DMS 273 (cell line): ENCODE measurements around the gene PBX3.

Experiments
- DNase-seq: peaks from one replicate; lab custom pipeline; 2025; ENCODE audit not compliant: unreplicated experiment; lab: John Stamatoyannopoulos, UW

The PBX3 gene

GRCh38 chr9:125902831-125903512, 155.8 kb downstream of the PBX3 start:
- no peak for DNase-seq

- no peak for DNase-seq
These were observed 157.1 kb downstream of the PBX3 start for GRCh38 chr9:125904155-125904851.

DNA sequence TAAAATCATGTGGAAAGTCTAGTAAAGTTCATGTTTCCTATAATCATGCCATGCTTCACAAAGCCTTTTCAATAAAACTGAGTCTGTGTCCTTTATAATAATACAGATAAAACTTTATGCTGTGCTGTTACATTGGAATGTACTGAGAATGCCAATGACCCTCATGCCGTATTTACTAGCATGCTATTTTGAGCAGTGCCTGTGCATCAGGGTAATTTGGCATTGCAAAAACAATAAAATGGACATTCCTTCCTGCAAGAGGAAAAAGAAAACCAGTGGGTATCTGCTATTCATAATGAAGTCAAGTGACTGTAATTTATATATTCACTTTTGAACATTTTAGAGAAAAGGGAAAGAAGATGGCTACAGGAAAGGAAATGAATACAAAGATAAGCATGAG, 159.0 kb downstream of the PBX3 start:
- DNase-seq = no peak

- no peak for DNase-seq
These were observed 159.7 kb downstream of the PBX3 start for GRCh38 chr9:125906893-125907292.

GRCh38 chr9:125908136-125908535, 161.0 kb downstream of the PBX3 start:
- no peak for DNase-seq

GRCh38 chr9:125908966-125909365, 161.8 kb downstream of the PBX3 start:
- no peak for DNase-seq

- no peak for DNase-seq
These were observed 162.3 kb downstream of the PBX3 start for GRCh38 chr9:125909459-125909858.

GRCh38 chr9:125910286-125910685, 163.1 kb downstream of the PBX3 start:
- DNase-seq = no peak

- DNase-seq = peak; percentile 16
These were observed 164.9 kb downstream of the PBX3 start for GRCh38 chr9:125911861-125912644.

DNA sequence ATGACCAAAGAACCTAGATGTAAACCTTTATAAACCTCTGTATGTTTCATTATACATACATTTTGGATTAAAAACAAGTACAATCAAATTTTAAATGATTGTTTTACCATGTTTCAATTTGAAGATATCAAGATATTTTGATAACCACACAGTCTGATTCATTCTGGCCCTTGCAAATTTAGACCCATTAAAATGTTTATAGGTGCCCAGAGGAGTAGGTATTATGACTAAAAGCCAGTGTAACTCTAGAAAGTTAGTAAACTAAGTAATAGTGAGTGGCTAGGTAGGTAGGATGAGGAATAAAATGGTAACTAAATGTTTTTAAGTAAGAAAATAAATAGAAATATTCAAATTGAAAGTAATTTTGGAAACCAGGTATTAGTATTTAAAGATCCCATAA, 165.5 kb downstream of the PBX3 start:
- DNase-seq = no peak

DNA sequence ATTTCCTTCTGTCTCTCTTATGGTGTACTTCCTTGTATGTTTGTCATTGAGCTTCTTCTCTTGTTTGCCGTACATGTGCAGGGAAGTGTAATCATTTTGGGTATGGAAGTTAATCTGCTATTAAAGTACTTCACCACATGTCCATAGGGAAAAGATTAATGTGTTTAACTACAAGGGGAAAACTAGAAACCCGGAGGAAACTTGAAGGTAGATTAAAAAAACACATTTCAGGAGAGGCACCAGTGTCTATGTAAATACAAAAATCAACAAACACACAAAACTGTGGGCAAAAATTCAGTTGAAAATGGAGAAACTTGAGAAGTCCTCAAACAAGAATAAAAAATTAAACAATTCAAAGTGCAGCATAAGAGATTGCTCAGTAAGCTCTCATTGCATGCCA, 166.4 kb downstream of the PBX3 start:
- peak; percentile 9 for DNase-seq

DNA sequence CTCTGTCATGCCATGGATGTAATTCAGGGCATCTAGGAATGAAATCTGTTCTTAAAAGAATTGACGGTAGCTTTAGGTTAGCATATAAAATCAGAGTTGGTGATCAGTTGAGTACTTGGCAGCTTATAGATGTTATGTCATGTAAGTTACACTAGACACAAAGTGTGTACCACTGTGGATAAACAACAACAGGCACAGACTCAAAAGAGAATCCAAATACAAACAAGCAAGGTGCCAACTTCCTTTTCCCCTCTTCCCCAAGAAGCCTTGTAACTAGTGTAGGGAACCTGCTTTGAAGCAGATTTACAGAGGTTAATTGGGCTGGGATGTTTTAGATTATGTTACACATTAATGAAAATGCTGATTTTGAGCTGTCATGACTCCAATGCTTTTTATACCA, 167.2 kb downstream of the PBX3 start:
- no peak for DNase-seq

- no peak for DNase-seq
These were observed 168.4 kb downstream of the PBX3 start for GRCh38 chr9:125915606-125916005.

GRCh38 chr9:125919565-125919964, 172.4 kb downstream of the PBX3 start:
- no peak for DNase-seq

DNA sequence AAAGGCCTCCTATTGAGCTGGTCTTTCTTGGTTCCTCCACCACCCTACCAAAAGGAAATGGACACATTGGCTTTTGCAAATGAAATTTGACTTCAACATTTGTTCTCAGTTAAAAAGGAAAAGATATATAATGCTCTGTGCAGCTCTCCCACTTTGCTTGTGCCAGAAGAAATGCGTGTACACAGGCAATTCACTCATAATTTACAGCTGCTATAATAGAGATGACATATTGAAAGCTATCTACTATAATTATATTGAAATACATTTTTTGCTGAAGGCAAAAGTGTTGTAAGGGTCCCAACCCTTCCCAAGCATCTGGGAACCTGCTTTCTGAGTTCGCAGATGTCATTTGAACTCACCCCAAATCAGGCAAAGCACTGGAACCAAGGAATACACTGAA, 173.2 kb downstream of the PBX3 start:
- no peak for DNase-seq

- no peak for DNase-seq
These were observed 175.7 kb downstream of the PBX3 start for GRCh38 chr9:125922854-125923253.

GRCh38 chr9:125924351-125924750, 177.2 kb downstream of the PBX3 start:
- no peak for DNase-seq

DNA sequence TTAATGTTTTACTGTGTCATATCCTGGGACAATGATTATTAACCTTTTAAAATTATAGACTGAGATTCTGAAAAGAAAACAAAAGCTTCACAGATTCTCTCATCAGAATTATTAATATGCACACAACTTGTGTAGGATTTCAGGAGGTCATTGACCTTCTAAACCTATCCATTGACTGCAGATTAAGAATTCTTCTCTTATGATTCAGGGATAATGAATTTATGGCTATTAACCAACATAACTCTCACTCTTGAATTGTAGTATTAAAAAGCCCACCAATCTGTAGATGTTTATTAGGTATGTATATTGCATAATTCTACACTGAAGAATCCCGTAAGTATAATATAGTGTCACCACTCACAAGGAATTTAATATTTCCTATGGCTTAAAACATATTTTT, 179.8 kb downstream of the PBX3 start:
- no peak for DNase-seq

DNA sequence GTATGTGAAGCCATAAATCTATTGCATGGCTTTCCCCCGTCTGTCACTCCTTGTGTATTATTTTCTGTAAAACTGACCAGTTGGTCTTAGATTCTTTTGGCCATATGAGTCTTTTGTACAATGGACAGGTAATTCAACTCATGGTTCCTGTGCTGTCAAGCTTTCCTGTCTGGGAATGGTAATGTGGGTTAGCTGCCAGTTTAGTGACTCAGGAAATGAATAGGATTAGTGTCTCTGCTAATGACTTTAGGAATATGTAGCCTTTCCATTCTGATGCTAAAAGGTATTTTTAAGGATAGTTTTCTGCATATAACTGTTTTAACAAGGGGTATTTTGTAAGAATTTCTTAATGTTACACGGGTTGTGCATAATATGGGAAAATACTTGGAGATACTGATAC, 182.7 kb downstream of the PBX3 start:
- DNase-seq = no peak

GRCh38 chr9:125931211-125931610, 184.0 kb downstream of the PBX3 start:
- no peak for DNase-seq

- DNase-seq = peak; percentile 72
These were observed 184.8 kb downstream of the PBX3 start for GRCh38 chr9:125932012-125932411.
